Activated CD4-positive, alpha-beta T cell treated with anti-CD3 and anti-CD28 coated beads for 24 hours (primary cell): Measurements from ENCODE around the gene PGPEP1.
A peak's percentile ranks its signal among the peaks of the same experiment; 100 is the strongest.
"Not testable (repeated sequence)": the region's sequence is repeated elsewhere in the genome, so short reads cannot be mapped to it uniquely, and the experiment has no call there.

Source experiments
- DNase-seq, 2 donors: peaks; one replicate each; pipeline ENCODE4 v3.0.0-alpha.2; 2020; ENCODE audit warnings: low read depth in 2 of 2

The PGPEP1 gene

DNA sequence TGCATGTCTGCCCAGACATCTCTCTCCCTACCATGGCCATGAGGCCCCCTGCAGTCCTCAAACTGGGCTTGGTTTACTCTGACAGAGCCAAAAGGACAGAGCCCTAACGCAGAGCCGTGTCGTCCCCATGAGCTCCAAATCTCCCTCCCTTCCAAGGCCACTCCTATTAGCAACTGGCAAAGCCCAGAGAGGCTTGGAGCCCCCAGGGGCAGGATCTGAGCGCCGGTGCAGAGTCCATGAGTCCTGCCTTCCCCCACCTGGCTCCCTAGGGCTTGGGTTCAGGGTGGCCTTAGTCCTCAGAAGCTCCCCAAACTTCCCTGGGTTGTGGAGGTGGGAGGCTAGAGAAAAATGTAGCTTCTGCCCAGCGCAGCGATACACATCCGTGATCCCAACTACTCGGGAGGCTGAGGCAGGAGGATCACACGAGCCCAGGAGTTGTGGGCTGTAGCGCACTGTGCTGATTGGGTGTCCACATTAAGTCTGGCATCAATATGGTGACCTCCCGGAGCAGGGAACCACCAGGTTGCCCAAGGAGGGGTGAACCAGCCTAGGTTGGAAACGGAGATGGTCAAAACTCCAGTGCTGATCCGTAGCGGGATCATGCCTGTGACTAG is 7.4 kb upstream of the PGPEP1 start:
- DNase-seq = no peak

DNA sequence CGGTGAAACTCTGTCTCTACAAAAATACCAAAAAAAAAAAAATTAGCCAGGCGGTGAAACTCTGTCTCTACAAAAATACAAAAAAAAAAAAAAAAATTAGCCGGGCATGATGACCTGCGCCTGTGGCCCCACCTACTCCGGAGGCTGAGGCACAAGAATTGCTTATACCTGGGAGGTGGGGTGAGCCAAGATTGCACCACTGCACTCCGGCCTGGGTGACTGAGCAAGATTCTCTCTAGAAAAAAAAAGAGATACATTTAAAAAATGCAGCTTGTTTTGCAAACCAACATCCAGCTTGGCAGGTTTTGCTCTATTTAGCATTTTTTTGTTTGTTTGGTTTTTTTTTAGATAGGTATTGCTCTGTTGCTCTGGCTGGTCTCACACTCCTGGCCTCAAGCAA is 6.7 kb upstream of the PGPEP1 start:
- no peak for DNase-seq

DNA sequence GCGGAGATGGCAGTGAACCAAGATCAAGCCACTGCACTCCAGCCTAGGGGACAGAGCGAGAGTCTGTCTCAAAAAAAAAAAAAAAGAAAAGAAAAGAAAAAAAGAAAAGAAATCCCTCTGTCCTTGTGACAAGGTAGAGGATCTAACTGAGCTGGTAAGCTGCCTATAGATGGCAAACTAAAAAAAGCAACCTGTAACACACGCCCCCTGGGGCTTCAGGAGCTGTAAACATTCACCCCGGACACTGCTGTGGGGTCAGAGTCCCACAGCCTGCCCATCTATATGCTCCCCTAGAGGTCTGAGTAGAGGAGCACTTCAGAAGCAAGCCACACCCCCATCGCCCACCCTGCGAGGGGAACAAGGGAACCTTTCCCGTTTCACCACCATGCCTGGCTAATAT is 4.3 kb upstream of the PGPEP1 start:
- no peak for DNase-seq

DNA sequence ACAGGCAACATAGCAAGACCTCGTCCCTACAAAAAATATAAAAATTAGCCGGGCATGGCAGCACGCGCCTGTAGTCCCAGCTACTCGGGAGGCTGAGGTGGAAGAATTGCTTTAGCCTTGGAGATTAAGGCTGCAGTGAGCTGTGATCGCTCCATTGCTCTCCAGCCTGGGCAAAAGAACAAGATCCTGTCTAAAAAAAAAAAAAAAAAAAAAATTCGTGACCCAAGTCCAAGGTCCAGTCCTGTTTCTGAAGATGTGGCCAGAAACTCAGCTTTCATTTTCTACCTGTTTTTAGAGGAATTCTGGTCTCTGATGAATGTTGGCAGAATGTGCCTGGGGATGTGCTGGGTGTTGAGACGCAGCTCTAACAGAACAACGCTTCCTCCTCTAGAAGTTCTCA is 1.9 kb upstream of the PGPEP1 start:
- no peak for DNase-seq

DNA sequence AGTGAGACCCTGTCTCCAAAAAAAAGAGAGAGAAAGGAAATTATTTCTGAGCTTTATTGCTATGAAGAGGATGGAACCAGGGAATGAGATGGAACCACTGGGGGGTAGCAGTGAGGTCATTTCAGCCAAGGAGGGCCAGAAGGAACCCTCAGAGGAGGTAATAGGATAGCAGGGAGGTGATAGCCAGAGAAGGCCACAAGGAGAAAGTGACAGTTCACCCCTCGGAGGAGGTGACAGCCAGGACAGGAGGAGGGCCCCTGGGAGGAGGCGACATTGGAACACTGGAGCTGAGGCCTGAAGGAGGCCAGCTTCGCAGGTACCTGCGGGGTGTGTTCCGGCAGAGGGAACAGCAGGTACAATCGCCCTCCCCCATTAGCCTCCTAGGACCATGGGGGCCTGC is 675 bp upstream of the PGPEP1 start:
- no peak for DNase-seq

GRCh38 chr19:18340990-18341868 is 831 bp downstream of the PGPEP1 start:
- DNase-seq = peak; percentile 54 to 56

- DNase-seq = no peak
Measured at GRCh38 chr19:18342090-18342632, 1.8 kb downstream of the PGPEP1 start.

DNA sequence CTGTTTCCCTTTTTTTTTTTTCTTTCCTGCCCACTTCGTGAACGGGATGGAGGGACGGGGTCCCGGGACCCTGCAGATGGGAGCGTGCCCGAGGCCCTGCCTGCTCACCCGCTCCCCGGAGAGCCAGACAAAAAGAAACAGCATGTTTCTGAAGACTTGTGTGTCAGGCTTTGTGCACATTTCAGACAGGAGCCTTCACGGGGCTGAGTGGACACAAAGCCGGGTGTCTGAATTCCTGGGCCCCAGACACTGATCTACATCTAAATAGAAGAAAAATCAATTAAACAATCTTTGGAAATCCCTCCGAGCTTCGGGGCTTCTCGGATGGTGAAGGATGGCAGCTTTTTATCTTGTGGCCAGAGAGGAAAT is 4.2 kb downstream of the PGPEP1 start:
- DNase-seq = no peak

DNA sequence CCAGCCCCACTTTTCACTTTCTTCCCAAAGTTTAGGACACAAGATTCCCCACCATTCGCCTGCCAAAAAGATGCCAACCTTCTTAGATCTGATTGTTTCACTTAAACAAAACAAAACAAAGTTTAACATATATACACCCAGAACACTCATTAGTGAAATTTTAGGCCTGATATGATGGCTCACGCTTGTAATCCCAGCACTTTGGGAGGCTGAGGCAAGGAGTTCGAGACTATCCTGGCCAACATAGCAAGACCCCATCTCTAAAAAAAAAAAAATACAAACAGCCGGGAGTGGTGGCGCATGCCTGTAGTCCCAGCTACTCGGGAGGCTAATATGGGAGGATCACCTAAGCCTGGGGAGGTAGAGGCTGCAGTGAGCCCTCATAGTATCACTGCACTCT is 4.9 kb downstream of the PGPEP1 start:
- no peak for DNase-seq

DNA sequence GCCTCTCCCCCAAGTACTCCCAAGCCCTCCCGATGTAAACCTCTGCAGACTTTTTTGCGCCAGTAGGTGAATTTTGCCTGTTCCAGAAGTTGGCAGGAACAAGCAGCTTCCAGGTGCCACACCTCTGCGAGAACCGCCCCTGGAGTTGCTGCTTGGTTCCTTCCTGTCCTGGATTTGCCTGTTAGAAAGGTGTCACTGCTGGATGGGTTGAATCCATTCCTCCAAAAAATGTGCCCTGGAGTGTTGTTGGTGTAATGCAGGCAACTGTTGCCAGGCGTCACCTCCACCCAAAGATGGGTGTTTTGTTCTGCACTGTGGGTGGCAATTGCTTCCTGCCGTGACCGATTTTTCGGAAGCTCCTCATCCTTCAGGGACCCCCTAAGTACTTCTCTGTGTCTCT is 5.7 kb downstream of the PGPEP1 start:
- no peak for DNase-seq

GRCh38 chr19:18348171-18348570 is 7.8 kb downstream of the PGPEP1 start:
- DNase-seq = no peak

GRCh38 chr19:18348818-18349339 is 8.5 kb downstream of the PGPEP1 start:
- not testable (repeated sequence) for DNase-seq

DNA sequence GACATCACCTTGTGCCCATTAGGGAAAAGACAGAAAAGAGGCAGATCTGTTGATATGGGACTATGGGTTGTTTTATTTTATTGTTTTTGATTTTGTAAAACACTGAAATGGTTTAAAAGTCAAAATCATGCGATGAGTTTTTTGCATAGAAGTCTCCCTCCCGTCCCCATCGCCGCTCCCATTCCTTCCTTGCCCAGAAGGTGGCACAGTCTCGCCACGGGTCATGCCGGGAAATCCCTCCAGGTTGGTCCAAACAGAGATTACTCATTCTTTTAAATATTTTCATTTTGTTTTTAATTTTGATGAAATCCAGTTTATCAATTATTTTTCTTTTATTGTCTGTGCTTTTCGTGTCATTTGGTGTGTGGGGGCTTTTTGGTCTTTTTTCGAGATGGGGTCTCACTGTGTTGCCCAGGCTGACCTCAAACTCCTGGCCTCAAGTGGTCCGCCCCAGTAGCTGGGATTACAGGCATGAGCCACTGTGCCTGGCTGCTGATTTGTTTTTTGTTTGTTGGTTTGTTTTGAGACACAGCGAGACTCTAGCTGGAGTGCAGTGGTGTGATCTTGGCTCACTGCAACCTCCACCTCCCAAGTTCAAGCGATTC is 9.2 kb downstream of the PGPEP1 start:
- peak in 1 of 2 donors; percentile 15 for DNase-seq

- no peak for DNase-seq
Measured at GRCh38 chr19:18350490-18350889, 10.1 kb downstream of the PGPEP1 start.

- no peak for DNase-seq
Measured at GRCh38 chr19:18351544-18351943, 11.1 kb downstream of the PGPEP1 start.

GRCh38 chr19:18353378-18354005 is 13.1 kb downstream of the PGPEP1 start:
- DNase-seq = no peak

DNA sequence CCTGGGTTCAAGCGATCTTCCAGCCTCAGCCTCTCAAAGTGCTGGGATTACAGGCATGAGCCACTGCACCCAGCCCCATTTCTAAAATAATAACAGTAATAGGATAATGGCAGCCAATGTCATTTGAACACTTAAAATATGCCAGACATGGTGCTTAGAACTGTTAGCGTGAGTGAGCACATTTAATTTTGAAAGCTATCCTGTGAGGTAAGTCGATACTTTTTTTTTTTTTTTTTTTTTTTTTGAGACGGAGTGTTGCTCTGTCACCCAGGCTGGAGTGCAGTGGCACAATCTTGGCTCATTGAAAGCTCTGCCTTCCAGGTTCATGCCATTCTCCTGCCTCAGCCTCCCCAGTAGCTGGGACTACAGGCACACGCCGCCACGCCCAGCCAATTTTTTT is 14.3 kb downstream of the PGPEP1 start:
- DNase-seq = not testable (repeated sequence)

DNA sequence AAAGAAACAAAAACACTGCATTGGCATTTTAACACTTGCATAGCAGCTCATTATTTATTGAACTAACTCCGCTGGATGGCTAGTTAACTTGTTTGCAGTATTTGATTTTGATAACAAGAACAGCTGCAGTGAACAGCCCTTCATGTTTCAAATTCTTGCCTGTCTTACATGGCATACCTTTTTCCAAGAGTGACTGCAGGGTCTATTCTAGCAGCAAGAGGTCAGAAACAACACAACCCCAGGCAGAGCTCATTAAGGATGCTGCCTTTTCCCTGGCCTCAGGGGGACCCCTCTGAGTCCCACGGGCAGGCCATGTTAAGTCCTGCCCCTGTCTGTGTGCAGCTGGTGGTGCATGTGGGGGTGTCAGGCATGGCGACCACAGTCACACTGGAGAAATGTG is 16.6 kb downstream of the PGPEP1 start:
- no peak for DNase-seq

GRCh38 chr19:18361646-18362045 is 21.2 kb downstream of the PGPEP1 start:
- DNase-seq = no peak

DNA sequence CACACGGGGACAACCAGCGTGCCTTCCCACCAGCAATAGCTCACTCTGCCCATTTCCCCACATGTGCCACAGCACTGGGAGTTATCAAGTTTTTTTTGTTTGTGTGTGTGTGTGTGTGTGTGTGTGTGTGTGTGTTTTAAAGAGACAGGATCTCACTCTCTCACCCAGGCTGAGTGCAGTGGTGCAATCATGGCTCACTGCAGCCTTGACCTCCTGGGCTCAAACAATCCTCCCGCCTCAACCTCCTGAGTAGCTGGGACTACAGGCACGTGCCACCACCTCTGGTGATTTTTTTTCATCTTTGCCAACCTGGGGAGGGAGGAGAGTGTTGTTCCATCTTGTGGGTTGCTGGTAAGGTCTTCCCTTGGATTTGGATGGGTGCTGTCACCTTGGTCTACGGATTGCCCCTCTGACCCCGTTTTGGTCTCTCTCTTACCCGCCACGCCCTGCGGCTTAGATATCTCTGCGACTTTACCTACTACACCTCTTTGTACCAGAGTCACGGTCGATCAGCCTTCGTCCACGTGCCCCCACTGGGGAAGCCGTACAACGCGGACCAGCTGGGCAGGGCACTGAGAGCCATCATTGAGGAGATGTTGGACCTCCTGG is 22.6 kb downstream of the PGPEP1 start:
- DNase-seq = no peak

DNA sequence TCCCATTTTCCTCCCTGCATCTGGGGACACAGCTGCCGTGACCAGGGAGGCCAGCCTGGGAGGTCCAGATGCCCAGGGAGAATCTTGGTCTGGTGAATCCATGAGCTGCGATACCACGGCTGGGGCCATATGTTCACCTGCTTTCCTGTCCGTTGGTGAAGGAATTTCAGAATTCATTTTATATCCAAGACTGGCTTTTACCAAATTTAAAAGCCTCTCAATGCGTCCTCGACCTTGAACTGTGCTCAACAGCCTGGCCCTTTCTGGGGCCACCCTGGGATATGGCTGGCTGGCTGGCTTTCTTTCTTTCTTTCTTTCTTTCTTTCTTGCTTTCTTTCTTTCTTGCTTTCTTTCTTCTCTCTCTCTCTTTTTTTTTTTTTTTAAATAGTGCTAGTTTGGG is 23.4 kb downstream of the PGPEP1 start:
- no peak for DNase-seq
